ENCODE data around the gene MOB3A.
"Not testable (repeated sequence)": the region's sequence is repeated elsewhere in the genome, so short reads cannot be mapped to it uniquely, and the experiment has no call there.

MOB3A gene

GRCh38 chr19:2132731-2133490, 36.8 kb upstream of the MOB3A start:
- ATAC-seq: no peak
- TF ChIP-seq OSR1 (CRISPR knock-in tag; IDR thresholded peaks at IDR 0.05) (no peak), PPARA (CRISPR knock-in tag; IDR thresholded peaks at IDR 0.05; ENCODE audit: borderline replicate concordance) (no peak), TCF4 (CRISPR knock-in tag; IDR thresholded peaks at IDR 0.05; ENCODE audit: borderline replicate concordance) (no peak), PATZ1 (CRISPR knock-in tag; IDR thresholded peaks at IDR 0.05; ENCODE audit: borderline replicate concordance) (no peak), ZFP3 (CRISPR knock-in tag; IDR thresholded peaks at IDR 0.05) (no peak), BACH2 (CRISPR knock-in tag; IDR thresholded peaks at IDR 0.05; ENCODE audit: borderline replicate concordance) (no peak), CSRNP3 (CRISPR knock-in tag; IDR thresholded peaks at IDR 0.05) (no peak), POU6F1 (CRISPR knock-in tag; IDR thresholded peaks at IDR 0.05; ENCODE audit: borderline replicate concordance, low read depth) (no peak), RARB (CRISPR knock-in tag; IDR thresholded peaks at IDR 0.05) (no peak), CSDC2 (CRISPR knock-in tag; IDR thresholded peaks at IDR 0.05) (no peak), CREB5 (CRISPR knock-in tag; IDR thresholded peaks at IDR 0.05; ENCODE audit: low read depth) (no peak), ZC3H10 (CRISPR knock-in tag; IDR thresholded peaks at IDR 0.05) (no peak), TSHZ2 (CRISPR knock-in tag; IDR thresholded peaks at IDR 0.05) (no peak), TOX (CRISPR knock-in tag; IDR thresholded peaks at IDR 0.05; ENCODE audit: borderline replicate concordance) (no peak), ARNTL (CRISPR knock-in tag; IDR thresholded peaks at IDR 0.05; ENCODE audit: borderline replicate concordance, low read depth) (no peak), GLIS3 (CRISPR knock-in tag; IDR thresholded peaks at IDR 0.05) (no peak)

- no peak for ATAC-seq
- no peak for TF ChIP-seq ARNTL (CRISPR knock-in tag; IDR thresholded peaks at IDR 0.05; ENCODE audit: borderline replicate concordance, low read depth)
- TF ChIP-seq ZNF70 (CRISPR knock-in tag; IDR thresholded peaks at IDR 0.05): no peak
- no peak for TF ChIP-seq SNAI2 (CRISPR knock-in tag; IDR thresholded peaks at IDR 0.05)
- TF ChIP-seq ISL1 (CRISPR knock-in tag; IDR thresholded peaks at IDR 0.05): no peak
- no peak for TF ChIP-seq CSDC2 (CRISPR knock-in tag; IDR thresholded peaks at IDR 0.05)
- no peak for TF ChIP-seq PATZ1 (CRISPR knock-in tag; IDR thresholded peaks at IDR 0.05; ENCODE audit: borderline replicate concordance)
- TF ChIP-seq TSHZ2 (CRISPR knock-in tag; IDR thresholded peaks at IDR 0.05): no peak
- no peak for TF ChIP-seq ZNF8 (CRISPR knock-in tag; IDR thresholded peaks at IDR 0.05)
- TF ChIP-seq PPARA (CRISPR knock-in tag; IDR thresholded peaks at IDR 0.05; ENCODE audit: borderline replicate concordance): no peak
- no peak for TF ChIP-seq ZFP30 (CRISPR knock-in tag; IDR thresholded peaks at IDR 0.05)
Measured at GRCh38 chr19:2132191-2132590, 36.1 kb upstream of the MOB3A start.

GRCh38 chr19:2131012-2131975, 35.2 kb upstream of the MOB3A start:
- not testable (repeated sequence) for ATAC-seq

All from SK-N-SH treated with all-trans-retinoic acid at 6 μM for 48 hours (cell line).